Activated CD8-positive, alpha-beta memory T cell treated with anti-CD3 and anti-CD28 coated beads for 4 hours (primary cell): ENCODE measurements around the gene RAET1L.
"Not testable (repeated sequence)": the region's sequence is repeated elsewhere in the genome, so short reads cannot be mapped to it uniquely, and the experiment has no call there.

Experiments used
- DNase-seq, 2 donors: peaks; one replicate each; pipeline ENCODE4 v3.0.0-alpha.2; 2020; ENCODE audit warnings: low read depth in 2 of 2

RAET1L gene

GRCh38 chr6:150016324-150017185 is 8.8 kb downstream of the RAET1L start:
- DNase-seq, result peak in 1 of 2 donors; percentile 24

DNA sequence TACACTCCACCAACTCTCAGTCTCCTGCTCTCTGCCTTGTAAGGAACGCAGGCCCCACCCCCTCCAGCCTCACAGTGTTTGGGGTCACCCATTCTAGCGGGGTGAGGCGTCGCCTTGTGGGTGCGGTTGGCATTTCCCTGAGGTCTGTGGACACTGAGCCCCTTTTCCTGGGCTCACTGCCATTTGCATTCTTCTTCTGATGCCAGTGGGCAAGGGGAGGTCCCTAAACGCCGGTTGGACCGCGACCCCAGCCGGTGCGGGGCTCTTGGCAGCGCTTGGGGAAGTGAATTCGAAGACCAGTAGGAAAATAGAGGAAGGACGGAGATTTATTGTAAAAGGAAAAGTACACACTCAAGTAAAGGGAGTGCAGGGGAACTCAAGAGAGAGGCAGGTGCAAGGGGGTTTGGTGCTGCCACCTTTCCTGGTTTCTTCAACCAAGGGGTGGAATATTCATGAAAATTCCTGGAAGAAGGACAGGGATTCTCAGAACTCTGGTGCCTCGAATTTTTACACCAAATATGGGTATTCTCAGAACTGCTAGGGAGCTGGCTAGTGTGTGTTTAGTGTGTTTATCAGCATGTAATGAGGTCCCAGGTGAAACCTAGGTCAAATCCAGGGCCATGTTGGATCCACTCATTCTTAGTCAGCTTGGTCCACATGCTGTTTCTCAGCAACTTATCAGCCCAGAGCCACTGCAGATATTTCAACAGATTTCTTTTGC is 9.9 kb downstream of the RAET1L start:
- DNase-seq, result not testable (repeated sequence)

DNA sequence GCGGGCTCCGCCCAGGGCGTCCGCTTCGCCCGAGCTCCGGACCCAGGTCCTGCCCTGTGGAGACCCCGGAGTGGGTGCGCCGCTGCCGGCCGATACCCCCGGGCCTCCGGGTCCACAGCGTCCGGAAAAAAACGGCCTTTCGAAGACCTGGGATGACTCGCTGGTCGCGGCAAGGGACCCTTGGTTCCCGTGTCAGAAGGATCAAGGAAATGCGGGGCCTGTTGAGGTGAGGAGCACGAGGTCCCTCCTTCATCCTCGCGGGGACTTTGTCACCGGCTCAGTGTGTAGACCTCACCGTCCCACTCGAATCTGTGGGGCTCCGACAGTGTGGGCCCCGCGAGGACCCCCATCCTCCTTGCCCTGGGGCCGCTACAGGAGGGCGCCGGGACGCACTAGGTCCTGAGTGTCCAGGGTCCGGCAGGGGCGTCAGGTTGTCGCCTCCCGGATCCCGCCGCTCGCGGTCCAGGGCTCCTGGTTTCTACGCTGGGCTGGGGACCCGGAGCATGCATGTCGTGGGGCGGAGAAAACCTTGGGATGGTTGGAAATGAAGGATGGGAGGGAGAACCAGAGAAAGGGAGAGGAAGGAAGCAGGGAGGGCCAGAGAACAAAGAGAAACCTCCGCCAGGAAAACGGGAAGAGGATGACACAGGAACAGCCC is 10.6 kb downstream of the RAET1L start:
- not testable (repeated sequence) for DNase-seq

- not testable (repeated sequence) for DNase-seq
Observed at GRCh38 chr6:150013785-150014622, 11.3 kb downstream of the RAET1L start.

GRCh38 chr6:150012846-150013784 is 12.2 kb downstream of the RAET1L start:
- DNase-seq, result not testable (repeated sequence)

DNA sequence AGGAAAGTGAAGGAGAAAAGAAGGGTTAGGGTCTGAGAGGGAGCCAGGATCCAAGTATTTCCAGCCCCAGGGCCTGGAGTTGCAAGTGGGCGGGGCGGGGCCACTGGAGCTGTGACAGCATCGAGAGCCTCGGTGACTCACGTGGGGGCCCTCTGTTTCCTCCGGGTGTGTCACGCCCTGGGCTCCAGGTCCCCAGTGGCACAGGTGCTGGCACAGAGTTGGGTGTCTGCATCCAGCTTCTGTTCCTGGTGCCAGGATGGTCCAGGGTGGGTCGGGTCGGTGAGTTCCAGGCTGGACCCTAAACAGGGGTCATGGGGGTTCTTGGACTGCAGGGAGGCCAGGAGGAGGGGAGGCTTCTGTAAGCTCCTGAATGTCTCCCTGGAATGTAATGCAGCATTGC is 16.7 kb downstream of the RAET1L start:
- no peak for DNase-seq

DNA sequence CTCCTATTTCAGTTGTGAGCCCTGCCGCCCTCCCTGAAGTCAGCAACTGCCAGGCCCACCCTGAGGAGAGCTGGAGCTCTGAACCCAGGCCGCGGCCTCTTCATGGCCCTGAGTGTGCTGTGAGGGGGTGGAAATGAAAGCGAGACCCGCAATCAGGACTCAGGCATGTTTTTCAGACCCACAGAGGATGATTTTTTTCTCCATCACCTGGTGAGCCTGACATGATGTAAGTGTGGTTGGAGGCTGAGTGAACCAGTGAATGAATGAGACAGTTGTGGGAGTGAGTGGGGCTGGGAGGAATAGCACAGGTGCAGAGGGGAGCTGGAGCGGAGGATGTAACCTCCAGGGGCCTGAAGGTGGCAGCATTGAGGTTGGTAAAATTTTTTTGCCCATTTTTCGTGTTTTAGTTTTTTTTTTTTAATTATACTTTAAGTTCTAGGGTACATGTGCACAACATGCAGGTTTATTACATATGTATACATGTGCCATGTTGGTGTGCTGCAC is 18.3 kb downstream of the RAET1L start:
- DNase-seq, result no peak

DNA sequence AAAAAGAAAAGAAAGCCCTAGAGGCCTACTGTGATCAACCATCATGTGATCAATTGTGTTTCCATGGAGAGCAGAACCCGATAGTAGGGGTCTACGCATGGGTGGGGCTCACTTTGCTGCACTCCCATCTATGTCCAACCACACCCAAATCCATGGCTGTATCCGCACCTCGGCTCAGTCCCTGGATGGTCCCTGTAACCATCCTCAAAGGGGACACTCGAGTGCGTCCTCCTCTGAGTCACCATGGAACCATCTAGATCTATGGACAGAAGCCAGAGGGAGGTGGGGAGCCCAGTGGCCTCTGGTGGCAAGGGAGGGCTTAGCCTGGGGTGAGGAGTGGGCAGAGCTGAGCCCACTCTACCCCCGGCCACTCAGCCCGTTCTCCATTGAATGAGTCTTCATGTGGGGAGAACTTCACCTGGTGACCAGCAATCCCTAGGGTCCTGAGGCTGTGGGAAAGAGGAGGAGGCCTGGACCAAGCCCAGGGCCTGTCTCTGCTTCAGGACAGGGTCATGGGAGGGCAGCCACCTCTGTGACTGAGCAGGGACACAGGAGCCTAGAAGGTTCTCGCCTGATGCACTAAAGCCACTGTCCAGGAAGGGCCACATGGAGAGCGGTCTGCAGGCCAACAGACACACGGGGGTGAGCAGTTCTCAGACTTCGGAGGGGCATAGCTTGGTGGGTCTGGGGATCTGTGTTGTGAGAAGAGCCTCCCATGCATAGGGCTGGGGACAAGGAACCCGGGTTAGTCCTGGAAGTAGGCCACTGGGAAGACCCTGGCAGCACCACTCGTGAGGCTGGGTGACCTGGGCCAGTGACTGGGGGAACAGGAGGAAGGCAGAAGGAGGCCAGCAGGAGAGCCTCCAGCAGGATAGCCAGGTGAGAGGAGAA is 19.3 kb downstream of the RAET1L start:
- DNase-seq, result no peak

DNA sequence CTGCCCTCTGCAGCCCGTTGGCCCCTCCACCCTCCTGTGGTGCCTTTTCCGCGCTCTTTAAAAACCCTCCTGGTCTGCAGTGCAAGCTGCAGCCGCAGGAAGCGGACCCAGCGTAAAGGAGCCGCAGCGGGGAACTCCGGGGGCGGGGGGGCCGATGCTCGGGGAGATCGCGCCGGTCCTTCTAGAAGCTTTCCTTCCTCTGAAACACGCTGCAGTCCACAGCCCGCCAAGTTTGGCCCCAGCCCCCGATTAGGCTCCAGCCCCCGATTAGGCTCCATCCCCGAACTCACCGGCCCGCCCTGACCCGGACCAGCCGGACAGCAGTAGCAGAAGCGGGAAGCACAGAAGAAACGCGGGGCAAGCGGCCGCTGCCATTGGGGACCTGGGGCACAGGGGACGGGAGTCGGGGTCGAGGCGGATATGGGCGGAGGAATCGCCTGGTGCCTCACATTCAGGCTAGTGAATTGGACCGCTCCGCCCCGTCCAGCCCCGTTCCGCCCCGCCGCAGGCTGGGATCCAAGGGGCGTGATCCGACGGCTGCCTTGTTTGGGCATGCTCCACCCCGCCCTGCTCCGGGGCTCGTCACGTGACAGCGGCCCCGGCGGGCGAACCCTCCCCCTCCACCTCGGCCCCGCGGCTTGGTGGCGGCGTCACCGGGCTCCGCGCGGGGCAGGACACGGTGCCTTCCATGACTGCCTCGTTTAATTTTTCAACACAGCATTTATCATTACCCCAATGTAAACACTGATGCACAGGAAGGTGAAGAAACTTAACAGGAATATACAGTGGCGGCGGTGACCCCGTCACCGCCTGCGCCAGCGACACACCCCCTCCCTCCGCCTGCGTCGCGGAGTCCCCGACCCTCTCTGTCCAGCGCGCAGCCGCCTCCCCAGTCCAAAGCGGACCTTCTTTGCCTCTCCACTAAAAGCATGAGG is 20.3 kb downstream of the RAET1L start:
- peak; percentile 77 to 82 for DNase-seq

GRCh38 chr6:150004101-150004782 is 21.1 kb downstream of the RAET1L start:
- no peak for DNase-seq

DNA sequence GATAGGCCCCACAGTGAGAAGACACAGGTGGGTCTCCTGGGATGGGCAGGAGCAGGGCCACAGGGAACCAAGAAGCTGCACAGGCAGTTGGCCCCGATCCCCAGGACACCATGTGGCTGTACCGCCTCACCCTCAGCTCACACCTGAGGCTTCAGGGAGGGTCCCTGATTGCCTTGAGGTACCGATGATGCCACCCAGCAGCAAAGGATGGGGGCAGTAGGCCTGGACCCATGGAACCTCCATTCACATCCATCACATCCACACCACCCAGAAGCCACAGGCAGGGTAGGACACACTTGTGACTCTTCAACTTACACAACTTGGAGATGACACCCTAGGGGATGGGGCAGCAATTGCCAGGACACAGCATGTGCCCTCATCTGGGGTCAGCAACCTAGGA is 21.7 kb downstream of the RAET1L start:
- not testable (repeated sequence) for DNase-seq

DNA sequence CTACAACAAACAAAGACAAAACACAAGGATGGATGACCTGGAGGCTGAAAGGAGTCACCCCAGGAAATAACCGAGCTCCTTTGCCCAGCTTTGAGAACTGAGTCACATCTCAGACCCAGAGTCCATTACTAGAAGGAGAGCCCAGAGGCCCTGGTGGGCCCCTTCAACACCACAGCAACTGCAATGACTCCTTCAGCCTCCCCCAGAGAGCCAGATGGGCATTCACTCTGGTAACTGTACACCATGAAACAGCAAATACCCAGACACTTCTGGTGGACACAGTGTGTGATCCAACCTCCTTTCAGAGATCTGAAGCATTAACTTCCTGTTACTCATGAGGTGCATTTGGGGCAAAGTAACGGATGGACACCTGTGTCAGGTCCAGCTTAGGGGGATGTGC is 22.6 kb downstream of the RAET1L start:
- DNase-seq, result no peak

DNA sequence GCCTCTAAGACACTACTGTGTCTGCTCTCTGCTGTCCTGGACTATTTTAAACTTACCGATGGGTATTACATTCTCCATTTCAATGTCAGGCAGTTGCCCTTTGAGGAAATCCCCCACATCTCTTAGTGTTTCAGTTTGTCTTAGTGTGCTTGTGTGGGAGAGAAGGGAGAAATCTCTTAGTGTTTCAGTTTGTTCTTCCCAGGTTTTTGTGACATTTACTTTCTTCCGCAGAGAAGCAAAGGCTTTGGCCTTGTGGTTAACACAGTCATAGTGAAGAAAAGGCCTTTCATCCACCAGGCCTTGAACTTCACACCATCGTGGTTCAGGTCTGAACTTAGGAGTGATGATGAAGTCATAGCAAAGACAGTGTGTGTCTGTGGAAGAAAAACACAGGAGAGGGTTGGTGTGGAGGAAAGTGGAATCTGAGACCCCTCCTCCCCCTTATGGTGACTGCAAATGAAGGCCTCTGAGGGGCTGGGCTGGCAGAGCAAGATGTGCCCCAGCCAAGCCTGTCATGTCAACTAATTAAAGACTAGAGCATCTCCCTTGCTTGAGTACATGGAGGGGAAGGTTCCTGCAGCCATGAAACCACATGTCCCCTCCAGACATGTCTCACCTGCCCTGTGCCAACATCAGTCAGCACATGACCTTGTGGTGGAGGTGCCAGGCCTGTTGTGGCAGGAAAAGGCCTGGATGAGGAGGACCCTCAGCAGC is 23.9 kb downstream of the RAET1L start:
- no peak for DNase-seq

- no peak for DNase-seq
Observed at GRCh38 chr6:149999636-150000035, 25.7 kb downstream of the RAET1L start.

DNA sequence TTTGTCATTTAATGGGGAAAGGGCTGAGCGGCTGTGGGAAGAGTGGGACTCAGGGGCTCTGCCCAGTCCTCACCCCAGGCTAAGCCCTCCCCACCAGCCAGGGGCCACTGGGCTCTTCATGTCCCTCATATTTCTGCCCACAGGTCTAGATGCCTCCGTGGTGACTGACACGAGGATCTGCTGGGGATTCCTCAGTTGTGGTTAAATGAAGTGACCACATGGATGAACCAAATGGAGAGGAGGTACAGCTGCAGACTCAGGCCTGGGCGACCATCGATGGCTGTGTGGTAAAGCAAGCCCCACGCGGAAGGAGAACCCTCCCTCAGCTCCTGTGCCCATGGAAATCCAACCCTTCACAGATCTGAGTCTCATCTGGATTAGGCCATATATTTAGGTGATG is 29.4 kb downstream of the RAET1L start:
- no peak for DNase-seq

DNA sequence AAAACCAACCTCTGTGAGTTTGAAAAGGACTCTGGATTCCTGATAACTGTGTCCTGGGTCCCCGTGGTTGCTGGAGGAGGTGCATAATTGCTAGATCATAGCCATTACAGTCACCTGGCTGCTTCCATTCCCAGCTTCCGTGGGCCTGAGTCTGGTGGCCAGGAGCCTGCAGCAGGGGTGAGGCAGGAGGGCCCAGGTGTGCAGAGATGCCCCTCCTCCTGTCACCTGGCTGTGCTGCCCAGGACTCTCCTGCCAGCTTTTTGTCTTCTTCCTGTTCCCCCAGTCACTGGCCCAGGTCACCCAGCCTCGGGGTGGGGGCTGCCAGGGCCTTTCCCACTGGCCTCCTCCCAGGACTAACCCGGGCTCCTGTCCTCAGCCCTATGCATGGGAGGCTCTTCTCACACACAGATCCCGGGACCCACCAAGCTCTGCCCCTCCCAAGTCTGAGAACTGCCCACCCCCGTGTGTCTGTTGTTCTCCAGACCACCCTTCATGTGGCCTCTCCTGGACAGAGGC is 30.0 kb downstream of the RAET1L start:
- DNase-seq, result no peak

- no peak for DNase-seq
Observed at GRCh38 chr6:149991838-149992237, 33.5 kb downstream of the RAET1L start.
